Transverse colon (tissue), 4 donors: Measurements from ENCODE around the gene ZSWIM4. TPM values are rescaled to one million over a fixed set of nuclear protein-coding genes. Genes with fewer than 3 reads are reported as not detected.
A peak's percentile ranks its signal among the peaks of the same experiment; 100 is the strongest.
"Not testable (repeated sequence)": the region's sequence is repeated elsewhere in the genome, so short reads cannot be mapped to it uniquely, and the experiment has no call there.

Source experiments
- DNase-seq: peaks from one replicate; pipeline ENCODE4 v3.0.0-alpha.2; 2019
- H3K27ac ChIP-seq, 4 donors: fragments of 200-600 bp; sonication (generic); 2 replicates each; pipeline ENCODE4 v1.5.1; 2016 to 2018; ENCODE audit warnings: inconsistent platforms in 4 of 4
- H3K27me3 ChIP-seq: fragments of 200-600 bp; sonication (generic); 2 replicates; pipeline ENCODE4 v1.5.1; 2017; ENCODE audit warnings: inconsistent platforms
- H3K36me3 ChIP-seq, 4 donors: fragments of 200-600 bp; sonication (generic); 2 replicates each; pipeline ENCODE4 v1.5.1; 2017 to 2019; ENCODE audit warnings: inconsistent platforms in 4 of 4
- H3K4me1 ChIP-seq, 4 donors: fragments of 200-600 bp; sonication (generic); 2 replicates each; pipeline ENCODE4 v1.5.1; 2017 to 2020; ENCODE audit warnings: inconsistent platforms in 4 of 4
- H3K4me3 ChIP-seq, 4 donors: fragments of 200-600 bp; sonication (generic); 1 replicate in 1 of 4; 2 replicates in 3 of 4; pipeline versions ENCODE4 v1.5.1 to v1.6.1; 2017 to 2019; ENCODE audit warnings: inconsistent platforms in 4 of 4
- H3K9me3 ChIP-seq, 2 donors: fragments of 200-600 bp; sonication (generic); 2 replicates each; pipeline ENCODE4 v1.5.1; 2017 to 2019; ENCODE audit warnings: inconsistent platforms in 2 of 2
- CTCF ChIP-seq, 5 experiments: fragments of 200-600 bp in 3 of 5; fragments of 450-650 bp in 2 of 5; sonication (generic) in 3 of 5; IDR thresholded peaks; 1 replicate in 2 of 5; 2 replicates in 3 of 5; pipeline ENCODE4 v1.5.1; 2016 to 2017; ENCODE audit warnings: antibody characterized with exemption in 5 of 5, inconsistent platforms in 3 of 5, mild to moderate bottlenecking in 2 of 5, moderate library complexity in 1 of 5
- EP300 ChIP-seq: sonication (generic); formaldehyde crosslinking; IDR thresholded peaks from one replicate; pipeline ENCODE4 v1.6.1; 2017; ENCODE audit warnings: antibody characterized with exemption, low read depth
- POLR2A ChIP-seq: fragments of 450-650 bp; IDR thresholded peaks from one replicate; pipeline ENCODE4 v1.6.1; 2016; ENCODE audit warnings: antibody characterized with exemption, mild to moderate bottlenecking, moderate library complexity
- POLR2AphosphoS5 ChIP-seq, 3 donors: sonication (generic); formaldehyde crosslinking; IDR thresholded peaks; one replicate each; pipeline ENCODE4 v1.6.1; 2016; ENCODE audit warnings: antibody characterized with exemption in 3 of 3
- WGBS, 2 donors: methylation state at CpG; one replicate each; pipeline ENCODE4 v1.1.5; 2018; ENCODE audit warnings: low coverage in 1 of 2; 5-methylcytosine and 5-hydroxymethylcytosine counted together
- in situ Hi-C, 4 donors: fragments of 200-750 bp; cut with MboI; loops; one replicate each; pipeline versions ENCODE4 v1.15.0 to v1.15.1; 2017; ENCODE audit warnings: low sequenced_read_pairs in 3 of 4, low pct_ligation_motif_present in 1 of 4, low pct_unique_long_range_greater_than_20kb in 1 of 4
- intact Hi-C: fragments of 100-400 bp; cut with DNase I; formaldehyde crosslinking; loops from one replicate; pipeline ENCODE4 v1.15.1; 2023; ENCODE audit warnings: low total_unique reads
- total RNA-seq, 4 donors: library from RNA; depleted of rRNA; stranded (reverse); fragments of >200 nt; gene quantifications; one replicate each; pipeline ENCODE4 v1.1.0, GENCODE V29; 2016

The ZSWIM4 gene
- total RNA-seq: 1 to 10 TPM; 2.3 to 5.1 (median 2.9) TPM

- DNase-seq: peak; percentile 99
- intact Hi-C loops (loop anchor here (5.0 kb wide), 1 partner anchor 52 kb away; no protein-coding TSS in a partner anchor), in situ Hi-C loops (no loop called here)
- H3K36me3 ChIP-seq: no peaks in the 10 kb centered on the region
- H3K9me3 ChIP-seq: no peaks in the 10 kb centered on the region
- H3K27me3 ChIP-seq: no peaks in the 10 kb centered on the region
- H3K4me1 ChIP-seq: peaks cover 9 to 36% (median 32%) of the 10 kb centered on the region in 4 donors
- TF ChIP-seq POLR2A (peak; percentile 70), CTCF (IDR thresholded peaks at IDR 0.05) (no peak), EP300 (no peak), POLR2AphosphoS5 (IDR thresholded peaks at IDR 0.05) (peak; percentile 50 to 75 (median 60))
- H3K27ac ChIP-seq: peak within 1 kb of the TSS; percentile 92 to 95 (median 92)
- H3K4me3 ChIP-seq: peak within 1 kb of the TSS; percentile 75 to 96 (median 88)
- WGBS, 2 donors: 1 to 20% methylated on average over 1 to 64 of the region's 71 CpGs
Observed at GRCh38 chr19:13794757-13795589, at the start of gene ZSWIM4. TSS of gene ZSWIM4 (plus strand) at chr19:13795443. CDS start at chr19:13795649, 206 bp downstream.

GRCh38 chr19:13747098-13747453 is 48.2 kb upstream of the ZSWIM4 start:
- no peak for DNase-seq
- peak overlapping the region; percentile 88 to 95 (median 94) for H3K27ac ChIP-seq
- in situ Hi-C loops (no loop called here), intact Hi-C loops (no loop called here)
- WGBS, 2 donors: 77 to 88% methylated on average over 7 to 8 of the region's 8 CpGs
- TF ChIP-seq POLR2A: no peak
- peak in 1 of 5 experiments; percentile 10 for TF ChIP-seq CTCF (IDR thresholded peaks at IDR 0.05)
- TF ChIP-seq EP300: no peak
- H3K9me3 ChIP-seq: no peaks in the 10 kb centered on the region
- H3K4me1 ChIP-seq: peaks cover 6 to 23% (median 11%) of the 10 kb centered on the region in 4 donors
- H3K27me3 ChIP-seq: no peaks in the 10 kb centered on the region
- H3K4me3 ChIP-seq: peak overlapping the region in 3 of 4 donors; percentile 83 to 96 (median 84)
- peaks cover 0 to 4% (median 0%) of the 10 kb centered on the region in 4 donors for H3K36me3 ChIP-seq

GRCh38 chr19:13748169-13748828 is 46.9 kb upstream of the ZSWIM4 start:
- peak overlapping the region; percentile 88 to 95 (median 94) for H3K27ac ChIP-seq
- H3K9me3 ChIP-seq: no peaks in the 10 kb centered on the region
- in situ Hi-C loops: no loop called here
- 0 to 1% methylated on average over 5 to 25 of the region's 25 CpGs for WGBS, 2 donors
- DNase-seq: peak; percentile 40
- peak overlapping the region; percentile 64 to 96 (median 84) for H3K4me3 ChIP-seq
- peaks cover 6 to 23% (median 11%) of the 10 kb centered on the region in 4 donors for H3K4me1 ChIP-seq
- no peaks in the 10 kb centered on the region for H3K27me3 ChIP-seq
- peaks cover 0 to 14% (median 5%) of the 10 kb centered on the region in 4 donors for H3K36me3 ChIP-seq
- TF ChIP-seq POLR2A (no peak), EP300 (no peak), CTCF (IDR thresholded peaks at IDR 0.05) (no peak), POLR2AphosphoS5 (IDR thresholded peaks at IDR 0.05) (no peak)
- intact Hi-C loops: no loop called here

- DNase-seq: no peak
- 92% methylated on average over 16 of the region's 16 CpGs; no CpG with 5 or more reads in 1 of the 2 donors for WGBS, 2 donors
- H3K9me3 ChIP-seq: no peaks in the 10 kb centered on the region
- H3K27me3 ChIP-seq: no peaks in the 10 kb centered on the region
- H3K4me1 ChIP-seq: peaks cover 6 to 20% (median 11%) of the 10 kb centered on the region in 4 donors
- H3K36me3 ChIP-seq: peaks cover 0 to 38% (median 19%) of the 10 kb centered on the region in 4 donors
- H3K27ac ChIP-seq: no peak overlapping the region
- TF ChIP-seq POLR2AphosphoS5 (IDR thresholded peaks at IDR 0.05) (no peak), POLR2A (no peak), CTCF (IDR thresholded peaks at IDR 0.05) (no peak), EP300 (no peak)
- in situ Hi-C loops: loop anchor here in 1 of 4 donors (25.0 kb wide), 1 partner anchor 111 kb away; no protein-coding TSS in a partner anchor
- no peak overlapping the region for H3K4me3 ChIP-seq
- intact Hi-C loops: no loop called here
Observed at GRCh38 chr19:13751436-13751835, 43.8 kb upstream of the ZSWIM4 start.

- H3K27me3 ChIP-seq, DNase-seq, H3K27ac ChIP-seq, intact Hi-C loops, H3K4me3 ChIP-seq, H3K9me3 ChIP-seq: not testable (repeated sequence)
- WGBS, 2 donors: 89 to 91% methylated on average over 6 to 7 of the region's 7 CpGs
- in situ Hi-C loops: loop anchor here in 1 of 4 donors (25.0 kb wide), 1 partner anchor 109 kb away; no protein-coding TSS in a partner anchor
- peaks cover 0 to 54% (median 23%) of the 10 kb centered on the region in 4 donors for H3K36me3 ChIP-seq
- peaks cover 6 to 12% (median 7%) of the 10 kb centered on the region in 4 donors for H3K4me1 ChIP-seq
Observed at GRCh38 chr19:13753622-13754021, 41.6 kb upstream of the ZSWIM4 start.
